HG02885 (cell line): ENCODE results near the gene FRA10AC1.

Experiments used
- ATAC-seq: cut with Tn5 transposase; IDR thresholded peaks from one replicate; pipeline ENCODE4 v1.9.1; 2021; ENCODE audit warnings: mild to moderate bottlenecking; ENCODE audit not compliant: unreplicated experiment, poor library complexity

The FRA10AC1 gene, protein sequence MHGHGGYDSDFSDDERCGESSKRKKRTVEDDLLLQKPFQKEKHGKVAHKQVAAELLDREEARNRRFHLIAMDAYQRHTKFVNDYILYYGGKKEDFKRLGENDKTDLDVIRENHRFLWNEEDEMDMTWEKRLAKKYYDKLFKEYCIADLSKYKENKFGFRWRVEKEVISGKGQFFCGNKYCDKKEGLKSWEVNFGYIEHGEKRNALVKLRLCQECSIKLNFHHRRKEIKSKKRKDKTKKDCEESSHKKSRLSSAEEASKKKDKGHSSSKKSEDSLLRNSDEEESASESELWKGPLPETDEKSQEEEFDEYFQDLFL

DNA sequence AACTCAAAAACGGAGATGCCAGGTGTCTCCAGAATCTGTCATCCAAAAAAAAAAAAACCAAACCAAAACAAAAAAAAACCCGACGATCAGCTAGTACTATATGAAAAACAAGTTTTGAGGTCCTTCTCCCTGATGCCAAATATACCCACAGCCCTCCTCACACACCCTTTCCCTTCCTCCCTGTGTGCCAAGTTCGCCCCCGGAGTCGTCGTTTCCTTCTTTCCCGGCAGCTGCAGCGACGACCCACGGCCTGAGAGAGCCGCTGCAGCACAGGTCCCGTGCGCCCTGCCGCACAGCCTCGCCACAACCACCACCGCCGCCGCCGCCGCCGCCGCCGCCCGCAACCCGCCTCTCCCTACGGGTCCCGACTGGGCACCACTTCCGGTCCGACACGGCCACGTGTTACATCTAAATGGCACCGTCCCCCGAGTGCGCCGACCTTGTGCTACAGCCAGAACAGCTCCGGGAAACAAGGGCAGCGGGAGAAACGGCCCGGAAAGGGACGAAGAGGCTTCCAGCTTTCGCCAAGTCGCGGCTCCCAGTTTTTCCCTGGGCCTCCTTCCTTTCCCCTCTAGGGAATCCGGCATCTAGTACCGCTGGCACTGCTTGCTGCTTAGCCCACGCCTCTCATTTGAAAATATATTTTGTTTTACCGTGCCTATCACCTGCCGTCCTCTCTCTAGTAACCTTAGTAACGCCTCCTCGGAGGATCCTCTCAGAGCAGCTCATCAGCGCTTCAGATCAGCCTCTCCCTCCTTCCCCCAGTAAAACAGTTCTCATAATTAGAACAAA is at the start of gene FRA10AC1:
Gene FRA10AC1 (minus strand): TSS at position 383 of the 792 bp plus-strand sequence. CDS start 2,486 bp downstream, outside the sequence.
- peak; percentile 84 for ATAC-seq

DNA sequence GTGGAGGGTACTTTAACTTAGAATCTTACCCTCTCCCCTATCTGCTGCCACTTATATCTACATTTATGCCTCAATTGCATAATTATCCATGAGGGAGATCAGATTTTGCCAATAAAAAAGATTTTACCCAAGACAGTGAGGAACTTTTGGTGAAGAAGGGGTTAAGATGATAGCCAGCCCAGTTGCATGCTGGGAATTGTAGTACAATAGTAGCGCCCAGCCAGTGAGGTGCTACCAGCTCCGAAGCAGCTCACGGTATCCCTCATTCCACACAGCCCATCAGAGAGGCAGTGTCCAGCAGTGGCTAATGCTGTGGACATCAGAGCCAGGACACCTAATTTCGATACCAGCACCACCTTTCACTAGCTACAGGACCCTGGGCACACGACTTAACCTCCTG is 49.4 kb upstream of the FRA10AC1 start:
- ATAC-seq: no peak

DNA sequence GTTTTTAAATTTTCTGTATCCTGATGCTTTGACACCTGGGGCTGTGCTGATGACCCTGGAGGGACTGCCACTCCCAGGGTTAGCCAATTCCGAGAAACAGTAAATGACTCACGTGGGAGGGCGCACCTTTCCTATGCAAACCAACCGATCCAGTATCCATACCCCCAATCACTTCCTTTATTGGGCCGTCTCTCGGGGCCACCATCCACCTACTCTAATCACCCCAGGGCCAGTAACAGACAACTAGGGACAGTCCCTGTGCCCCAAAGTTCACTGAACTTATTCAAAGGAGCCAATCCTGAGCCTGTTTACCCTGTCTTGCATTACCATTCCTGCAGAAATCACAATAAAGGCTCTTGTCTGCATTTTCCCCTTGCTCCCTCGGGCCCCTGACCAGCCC is 48.7 kb upstream of the FRA10AC1 start:
- ATAC-seq: no peak

DNA sequence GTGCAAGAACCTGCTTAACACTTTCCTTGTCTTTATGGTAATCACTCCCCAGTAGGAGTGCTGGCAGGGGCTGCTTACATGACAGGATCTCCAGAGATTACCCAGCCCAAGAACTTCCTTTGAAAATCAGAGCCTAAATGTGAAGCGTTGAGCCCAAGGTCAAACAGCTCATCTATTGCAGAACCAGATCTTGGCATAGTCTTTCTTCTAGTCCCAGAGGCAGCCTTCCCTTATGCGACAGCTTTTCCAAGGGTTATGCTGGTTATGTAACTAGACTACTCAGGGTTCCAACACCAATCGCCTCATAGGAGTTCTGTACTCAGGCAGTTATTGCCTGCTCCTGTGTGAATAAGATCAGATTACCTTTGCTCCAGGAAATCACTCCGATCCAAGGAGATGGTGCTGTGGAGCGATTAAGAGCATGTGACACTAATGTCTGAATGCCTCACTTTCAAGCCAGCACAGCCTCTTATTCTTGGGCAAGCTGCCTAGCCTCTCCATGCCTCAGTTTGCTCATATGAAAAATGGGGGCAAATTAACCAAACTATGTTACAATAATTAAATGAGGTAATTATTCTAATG is 46.9 kb upstream of the FRA10AC1 start:
- no peak for ATAC-seq

DNA sequence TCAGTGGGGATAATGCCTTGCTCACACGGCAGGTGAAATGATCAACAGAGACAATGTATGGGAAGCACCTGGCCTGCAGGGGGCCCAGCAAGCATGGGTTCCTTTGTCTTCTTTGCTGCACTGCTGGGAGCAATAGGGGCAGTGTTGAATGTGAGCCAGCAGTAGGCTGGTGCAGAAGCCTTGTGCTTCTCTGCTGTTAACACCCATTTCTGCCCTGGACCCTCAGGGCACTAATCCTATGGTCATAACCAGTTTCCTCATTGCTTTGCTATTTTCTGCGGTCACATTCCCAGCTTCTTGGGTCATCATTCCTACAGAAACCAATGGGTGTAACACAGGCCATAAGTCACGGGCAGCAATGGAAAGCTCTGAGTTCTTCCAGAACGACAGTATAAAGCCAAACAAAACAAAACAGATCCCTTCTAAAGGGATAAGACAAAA is 44.5 kb upstream of the FRA10AC1 start:
- ATAC-seq: peak; percentile 41

DNA sequence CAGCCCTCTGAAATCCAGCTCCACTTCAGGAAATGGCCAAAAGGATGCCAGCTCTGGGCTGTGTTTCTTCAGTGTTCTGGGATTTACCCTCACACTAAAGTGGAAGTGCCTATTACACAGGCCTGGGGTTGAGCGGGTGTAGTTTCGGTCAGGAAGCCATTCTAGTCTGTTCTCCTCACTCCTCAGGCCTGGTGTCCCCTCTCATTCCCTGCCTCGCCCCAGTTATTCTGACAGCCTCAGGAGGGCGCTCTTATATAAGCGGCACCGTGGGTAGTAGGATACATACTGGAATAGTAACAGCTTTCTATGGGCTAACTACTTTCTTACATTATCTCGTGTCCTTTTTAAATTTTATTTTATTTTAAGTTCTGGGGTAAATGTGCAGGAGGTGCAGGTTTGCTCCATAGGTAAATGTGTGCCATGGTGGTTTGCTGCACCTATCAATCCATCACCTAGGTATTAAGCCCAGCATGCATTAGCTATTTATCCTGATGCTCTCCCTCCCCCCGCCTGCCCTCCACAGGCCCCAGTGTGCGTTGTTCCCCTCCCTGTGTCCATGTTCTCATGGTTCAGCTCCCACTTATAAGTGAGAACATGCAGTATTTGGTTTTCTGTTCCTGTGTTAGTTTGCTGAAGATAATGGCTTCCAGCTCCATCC is 43.1 kb upstream of the FRA10AC1 start:
- ATAC-seq: no peak

DNA sequence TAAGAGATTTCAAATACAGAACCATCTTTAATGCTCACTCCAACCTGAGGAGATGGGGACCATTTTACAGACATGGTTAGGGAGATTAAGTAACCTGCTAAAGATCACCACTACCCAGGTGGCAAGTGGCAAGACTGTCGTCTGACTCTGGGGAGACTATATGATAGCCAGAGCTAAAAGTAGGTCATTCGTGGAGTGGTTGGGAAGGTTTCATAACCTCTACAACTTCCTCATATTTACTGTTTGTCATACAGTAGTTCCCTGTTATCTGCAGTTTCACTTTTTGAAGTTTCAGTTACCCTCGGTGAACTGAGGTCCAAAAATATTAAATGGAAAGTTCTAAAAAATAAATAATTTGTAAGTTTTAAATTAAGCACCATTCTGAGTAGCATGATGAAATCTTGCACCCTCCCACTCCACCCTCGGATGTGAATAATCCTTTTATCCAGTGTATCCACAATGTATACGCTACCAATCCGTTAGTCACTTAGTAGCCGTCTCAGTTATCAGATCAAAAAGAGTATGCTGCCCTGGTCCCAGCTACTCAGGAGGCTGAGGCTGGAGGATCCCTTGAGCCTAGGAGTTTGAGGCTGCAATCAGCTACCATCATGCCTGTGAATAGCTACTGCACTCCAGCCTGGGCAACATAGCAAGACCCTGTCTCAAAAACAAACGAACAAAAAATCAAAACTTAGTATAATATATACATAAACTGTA is 40.4 kb upstream of the FRA10AC1 start:
- peak; percentile 91 for ATAC-seq

DNA sequence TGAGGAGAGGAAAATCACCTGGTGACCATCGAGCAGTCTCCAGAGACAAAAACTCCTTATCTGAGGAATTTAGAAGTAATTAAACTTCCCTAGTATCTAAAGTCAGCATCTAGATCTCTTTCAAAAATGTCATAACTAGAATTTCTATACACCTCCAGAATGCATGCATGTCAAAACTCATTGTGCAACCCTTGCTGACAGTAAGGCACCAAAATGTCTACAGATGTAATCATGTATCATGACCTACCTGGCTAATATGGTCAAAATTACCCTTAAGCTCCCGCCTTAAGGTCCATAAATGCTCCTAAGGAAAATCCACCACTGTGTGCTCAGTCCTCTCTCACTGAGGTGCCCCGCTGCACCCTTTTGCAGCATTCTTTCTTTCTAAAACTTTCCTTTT is 39.0 kb upstream of the FRA10AC1 start:
- no peak for ATAC-seq

DNA sequence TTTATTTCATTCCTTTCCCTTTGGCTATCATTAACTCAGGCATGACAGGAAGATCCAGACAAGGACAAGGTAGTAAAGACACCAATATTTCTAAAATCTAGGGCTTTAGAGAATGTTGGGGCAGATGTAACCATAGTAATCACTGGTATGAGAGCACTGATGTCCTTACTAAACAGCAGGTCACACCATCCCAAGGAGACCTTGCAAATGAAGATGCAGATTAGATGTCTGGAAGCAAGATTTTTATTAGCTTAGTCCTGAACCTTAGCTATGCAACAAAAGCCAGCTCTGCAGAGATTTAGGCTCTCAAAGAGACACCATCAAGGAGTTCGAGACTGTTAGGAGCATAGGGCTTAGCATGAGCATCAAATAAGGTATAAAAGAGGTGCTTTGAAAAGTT is 23.6 kb upstream of the FRA10AC1 start:
- no peak for ATAC-seq

DNA sequence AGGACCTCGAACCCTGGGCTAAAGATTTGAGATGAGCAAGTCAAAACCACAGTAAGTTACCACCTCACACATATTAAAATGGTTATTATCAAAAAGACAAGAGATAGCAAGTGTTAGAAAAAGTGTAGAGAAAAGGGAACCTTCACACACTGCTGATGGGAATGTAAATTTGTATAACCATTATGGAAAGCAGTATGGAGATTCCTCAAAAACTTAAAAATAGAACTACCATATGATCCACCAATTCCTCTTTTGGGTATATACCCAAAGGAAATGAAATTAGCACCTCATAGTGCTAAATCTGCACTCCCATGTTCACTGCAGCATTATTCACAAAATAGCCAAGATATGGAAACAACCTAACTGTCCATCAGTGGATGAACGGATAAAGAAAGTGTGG is 20.8 kb upstream of the FRA10AC1 start:
- no peak for ATAC-seq

DNA sequence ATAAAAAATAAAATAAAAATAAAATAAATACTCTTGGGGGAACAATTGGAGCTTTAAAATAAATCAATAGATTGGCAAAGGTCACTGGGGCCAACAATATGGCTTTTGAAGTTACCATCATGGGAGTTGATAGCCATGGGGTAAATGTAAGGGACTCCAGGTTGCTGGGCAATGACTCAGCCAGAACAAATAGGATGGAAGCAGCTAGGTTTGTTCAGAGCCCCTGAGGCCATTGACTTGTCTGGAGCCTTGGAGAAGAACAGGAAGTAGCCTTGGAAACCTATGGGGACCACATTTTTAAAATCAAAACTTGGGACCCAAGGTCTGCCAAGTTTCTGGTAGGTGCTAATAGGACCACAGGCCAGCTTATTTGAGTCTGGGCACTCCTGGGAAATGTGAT is 20.2 kb upstream of the FRA10AC1 start:
- no peak for ATAC-seq

DNA sequence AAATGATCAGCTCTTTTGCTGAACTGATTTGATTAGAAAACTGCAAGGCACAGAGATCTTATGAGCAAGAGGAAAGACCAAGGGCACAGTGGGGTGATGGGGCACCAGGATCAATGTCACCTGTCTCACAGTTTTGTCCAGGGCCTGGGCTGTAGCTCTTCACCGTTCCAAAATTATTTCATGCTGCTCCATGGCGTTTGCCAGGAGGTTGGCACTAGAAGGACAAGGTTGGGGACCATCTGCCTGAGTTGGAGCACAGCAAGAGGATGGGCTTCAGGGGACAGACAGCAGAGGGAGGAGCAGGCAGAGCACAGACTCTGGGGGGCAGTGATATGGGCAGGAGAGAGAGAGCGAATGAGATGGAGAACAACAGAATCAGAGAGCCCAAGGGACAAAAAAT is 17.5 kb upstream of the FRA10AC1 start:
- ATAC-seq: no peak

DNA sequence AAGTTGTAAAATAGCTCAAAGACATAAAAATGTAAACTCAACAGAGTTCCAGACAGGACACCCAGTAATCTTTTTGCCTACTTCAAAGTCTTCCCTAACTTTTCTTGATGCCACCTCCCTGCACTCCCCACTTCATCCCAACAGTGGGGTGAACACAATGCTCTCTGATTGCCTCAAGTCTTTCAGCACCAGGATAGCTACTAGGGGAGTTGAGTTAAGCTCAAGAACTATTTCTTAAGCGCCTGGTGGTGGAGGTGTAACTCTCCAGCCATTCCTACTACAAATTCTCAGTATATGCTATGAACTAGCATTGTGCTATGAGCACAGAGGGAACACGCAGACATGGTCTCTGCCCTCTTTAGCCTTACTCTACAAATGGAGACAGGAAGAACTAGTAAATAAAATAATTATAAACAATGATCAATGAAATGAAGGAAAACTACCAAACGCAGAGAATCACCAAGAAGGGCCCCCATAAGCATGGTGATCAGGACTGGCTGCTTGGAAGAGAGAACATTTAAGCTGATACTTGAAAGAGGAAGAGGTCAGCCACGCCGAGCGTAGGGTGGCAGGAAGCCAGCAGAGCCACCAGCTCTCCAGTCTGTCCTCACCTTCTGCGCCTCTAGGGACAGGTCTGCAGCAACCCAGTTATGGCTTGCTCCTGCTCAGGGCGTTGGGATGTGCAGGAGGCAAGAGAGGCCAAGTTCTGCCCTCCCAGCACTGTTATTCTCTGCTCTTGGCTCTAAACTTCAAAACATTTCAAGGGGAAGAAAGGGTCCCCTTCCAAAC is 16.7 kb upstream of the FRA10AC1 start:
- peak; percentile 73 for ATAC-seq

DNA sequence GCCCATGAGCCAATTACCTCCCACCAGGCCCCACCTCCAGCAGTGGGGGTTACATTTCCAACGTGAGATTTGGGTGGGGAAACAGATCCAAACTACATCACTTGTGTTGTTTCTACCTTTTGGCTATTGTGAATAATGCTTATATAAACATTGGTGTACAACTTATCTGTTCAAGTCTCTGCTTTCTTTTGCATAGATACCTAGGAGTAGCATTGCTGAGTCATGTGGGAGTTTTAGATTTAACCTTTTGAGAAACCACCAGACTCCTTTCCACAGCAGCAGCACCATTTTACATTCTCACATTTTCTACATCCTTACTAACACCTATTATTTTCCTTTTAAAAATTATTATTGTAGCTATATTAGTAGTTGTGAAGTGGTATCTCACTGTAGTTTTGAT is 14.4 kb upstream of the FRA10AC1 start:
- no peak for ATAC-seq

DNA sequence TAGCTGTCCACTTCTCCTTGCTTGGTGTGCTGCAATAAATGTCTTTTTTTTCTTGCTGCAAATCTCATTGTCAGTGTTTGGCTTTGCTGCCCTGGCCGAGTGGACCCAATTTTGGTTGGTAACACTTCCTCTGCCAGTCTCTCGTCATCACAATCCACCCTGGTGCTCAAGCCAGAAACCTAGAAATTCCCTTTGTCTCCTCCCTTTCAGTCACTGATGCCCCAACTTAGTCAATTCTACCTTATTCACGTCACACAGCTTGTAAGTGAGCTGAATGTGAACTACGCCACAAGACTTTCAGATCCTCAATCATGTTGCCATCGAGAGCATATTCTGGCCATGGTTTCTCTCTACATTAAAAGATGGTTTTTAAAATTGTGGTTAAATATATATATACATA is 13.0 kb upstream of the FRA10AC1 start:
- ATAC-seq: peak; percentile 86

DNA sequence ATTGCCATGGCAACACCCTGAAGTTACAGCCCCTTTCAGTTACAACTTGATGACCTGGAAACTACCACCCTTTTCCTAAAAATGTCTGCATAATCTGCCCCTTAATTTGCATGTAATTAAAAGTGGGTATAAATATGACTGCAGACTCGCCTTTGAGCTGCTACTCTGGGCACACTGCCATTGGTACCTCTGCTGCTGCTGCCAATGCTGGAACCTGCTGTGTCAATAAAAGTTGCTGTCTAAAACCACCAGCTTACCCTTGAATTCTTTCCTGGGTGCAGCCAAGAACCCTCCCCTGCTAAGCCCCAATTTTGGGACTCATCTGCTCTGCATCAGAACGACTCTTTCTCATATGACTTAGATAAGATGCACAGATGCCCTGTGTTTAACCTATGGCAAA is 10.2 kb upstream of the FRA10AC1 start:
- no peak for ATAC-seq

DNA sequence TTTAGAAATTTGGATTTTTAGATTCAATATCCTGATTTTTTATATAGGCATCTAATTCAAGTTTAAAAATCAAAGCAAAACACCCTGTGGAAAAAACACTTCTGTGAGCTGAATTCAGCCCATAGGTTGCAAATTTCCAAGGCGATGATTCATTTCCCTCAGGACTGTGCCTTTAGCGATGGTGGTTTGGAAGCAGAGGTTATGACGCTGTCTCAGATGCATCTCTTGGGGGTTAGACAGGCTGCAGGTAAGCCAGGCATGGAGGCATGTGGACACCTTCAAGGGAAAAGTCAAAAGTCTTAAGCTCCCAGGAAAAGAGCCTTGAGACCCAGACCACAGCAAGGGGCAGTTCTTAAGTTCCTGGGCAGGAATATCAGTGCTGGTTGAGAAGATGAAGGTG is 9.5 kb upstream of the FRA10AC1 start:
- no peak for ATAC-seq

DNA sequence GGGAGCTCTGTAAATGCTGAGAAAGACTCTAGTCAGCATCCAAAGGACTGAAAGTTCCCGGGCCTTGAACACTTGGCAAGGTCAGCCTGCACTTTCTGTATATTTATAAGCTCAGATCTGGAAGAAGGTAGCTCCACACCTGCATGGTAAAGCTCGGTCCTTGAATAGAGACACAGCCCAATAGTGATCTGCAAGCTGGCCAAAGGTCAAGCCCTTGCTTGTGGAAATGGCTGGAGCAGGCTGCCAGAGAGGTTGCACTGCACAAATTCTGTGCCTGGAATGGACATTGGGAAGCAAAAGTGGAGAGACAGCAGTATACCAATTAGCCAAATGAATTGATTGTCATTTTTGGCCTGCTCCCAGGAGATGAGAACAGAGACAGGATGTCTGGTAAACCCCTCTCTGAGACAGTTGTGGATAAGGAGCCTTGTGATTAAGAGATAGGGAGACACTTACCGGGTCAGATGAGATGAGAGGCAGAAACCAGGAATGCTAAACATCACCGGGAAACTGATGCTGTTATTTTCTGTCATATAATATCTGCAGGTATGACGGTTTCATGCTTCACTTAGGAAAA is 8.0 kb upstream of the FRA10AC1 start:
- ATAC-seq: no peak

DNA sequence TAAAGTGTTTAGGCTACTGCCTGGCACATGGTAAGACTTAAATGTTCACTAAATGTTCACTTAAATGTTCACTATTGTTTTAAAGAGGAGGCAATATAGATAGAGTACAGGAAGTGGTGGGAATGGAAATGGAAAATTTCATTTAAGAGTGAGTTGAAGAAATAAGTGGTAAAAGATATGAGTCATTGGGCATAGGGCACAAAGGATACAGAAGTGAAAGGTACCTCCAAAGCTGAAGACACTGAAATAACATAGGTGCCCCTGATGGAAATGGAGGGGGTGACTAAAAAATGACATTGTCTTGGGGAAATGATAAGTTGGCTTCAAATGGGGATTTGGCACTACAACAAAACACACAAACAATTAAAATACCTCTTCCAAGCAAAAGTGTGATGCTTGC is 5.2 kb upstream of the FRA10AC1 start:
- no peak for ATAC-seq
